GM12864 (cell line): ENCODE measurements around the gene ATP6V0E1.
"Not testable (repeated sequence)": the region's sequence is repeated elsewhere in the genome, so short reads cannot be mapped to it uniquely, and the experiment has no call there.

ENCODE experiments used
- DNase-seq: peaks from one replicate; pipeline ENCODE4 v3.0.0-alpha.2; 2011; ENCODE audit warnings: low read depth
- H3K4me3 ChIP-seq: 2 replicates; pipeline ENCODE4 v1.5.1; 2011; ENCODE audit warnings: mild to moderate bottlenecking, low read depth, low read length, control low read depth
- CTCF ChIP-seq: IDR thresholded peaks from 2 replicates; pipeline ENCODE4 v1.5.1; 2011; ENCODE audit warnings: low read depth, mild to moderate bottlenecking, moderate library complexity, low read length, control low read depth, inconsistent platforms; ENCODE audit errors: missing control alignments

ATP6V0E1 gene

GRCh38 chr5:173065155-173065554 lies 81.6 kb downstream of the ATP6V0E1 start:
- H3K4me3 ChIP-seq = no peak overlapping the region
- no peak for DNase-seq
- TF ChIP-seq CTCF = no peak

GRCh38 chr5:173069671-173070070 lies 86.1 kb downstream of the ATP6V0E1 start:
- TF ChIP-seq CTCF = no peak
- no peak for DNase-seq
- no peak overlapping the region for H3K4me3 ChIP-seq

GRCh38 chr5:173075137-173075843 lies 91.7 kb downstream of the ATP6V0E1 start:
- no peak for DNase-seq
- TF ChIP-seq CTCF = no peak
- H3K4me3 ChIP-seq = no peak overlapping the region

GRCh38 chr5:173075970-173076369 lies 92.4 kb downstream of the ATP6V0E1 start:
- DNase-seq = no peak
- no peak overlapping the region for H3K4me3 ChIP-seq
- TF ChIP-seq CTCF = no peak

- not testable (repeated sequence) for H3K4me3 ChIP-seq, DNase-seq
Measured at GRCh38 chr5:173076471-173076870, 92.9 kb downstream of the ATP6V0E1 start.

GRCh38 chr5:173078878-173079277 lies 95.3 kb downstream of the ATP6V0E1 start:
- no peak for TF ChIP-seq CTCF

More at GRCh38 chr5:173078878-173079277, 95.3 kb downstream of the ATP6V0E1 start:
- no peak overlapping the region for H3K4me3 ChIP-seq
- no peak for DNase-seq
